GM23338 (cell line): ENCODE results near the gene CWC15. TPM values are rescaled to one million over a fixed set of nuclear protein-coding genes. Genes with fewer than 3 reads are reported as not detected.
"Not testable (repeated sequence)": the region's sequence is repeated elsewhere in the genome, so short reads cannot be mapped to it uniquely, and the experiment has no call there.

Source experiments
- ATAC-seq: fragments of 200-7000 bp; cut with Tn5 transposase; 3 replicates; pipeline ENCODE4 v1.9.1; 2020
- DNase-seq: peaks from one replicate; pipeline ENCODE4 v3.0.0-alpha.2; 2015; ENCODE audit warnings: low spot score
- H2AFZ ChIP-seq: fragments of 200-600 bp; sonication (generic); 2 replicates; pipeline ENCODE4 v1.8.0; 2016; ENCODE audit warnings: antibody characterized with exemption, mild to moderate bottlenecking, moderate library complexity
- H3F3A ChIP-seq: fragments of 200-600 bp; sonication (generic); replicated peaks from 2 replicates; pipeline ENCODE4 v1.8.0; 2017; ENCODE audit warnings: antibody characterized with exemption, mixed run types, low read depth
- H3K27ac ChIP-seq: fragments of 200-600 bp; sonication (generic); 2 replicates; pipeline ENCODE4 v1.6.1; 2016; ENCODE audit warnings: low read depth
- H3K27me3 ChIP-seq: fragments of 200-600 bp; sonication (generic); 2 replicates; pipeline ENCODE4 v1.8.0; 2016; ENCODE audit warnings: mild to moderate bottlenecking, mixed run types, moderate library complexity; ENCODE audit not compliant: insufficient read depth
- H3K36me3 ChIP-seq: fragments of 200-600 bp; sonication (generic); 2 replicates; pipeline ENCODE4 v1.8.0; 2016; ENCODE audit warnings: mild to moderate bottlenecking; ENCODE audit not compliant: insufficient read depth
- H3K4me1 ChIP-seq: fragments of 200-600 bp; sonication (generic); 2 replicates; pipeline ENCODE4 v1.8.0; 2016; ENCODE audit warnings: mild to moderate bottlenecking, moderate library complexity; ENCODE audit not compliant: insufficient read depth
- H3K4me2 ChIP-seq: fragments of 200-600 bp; sonication (generic); 2 replicates; pipeline ENCODE4 v1.7.1; 2017; ENCODE audit warnings: mixed run types
- H3K4me3 ChIP-seq: fragments of 200-600 bp; sonication (generic); 2 replicates; pipeline ENCODE4 v1.6.1; 2016; ENCODE audit warnings: mixed run types
- H3K79me2 ChIP-seq: fragments of 200-600 bp; sonication (generic); replicated peaks from 2 replicates; pipeline ENCODE4 v1.8.0; 2017; ENCODE audit warnings: mild to moderate bottlenecking; ENCODE audit not compliant: insufficient read depth
- H3K9me2 ChIP-seq: fragments of 200-600 bp; sonication (generic); 2 replicates; pipeline ENCODE4 v1.8.0; 2017; ENCODE audit not compliant: insufficient read depth
- H4K20me1 ChIP-seq: fragments of 200-600 bp; sonication (generic); replicated peaks from 2 replicates; pipeline ENCODE4 v1.8.0; 2017; ENCODE audit warnings: mild to moderate bottlenecking; ENCODE audit not compliant: insufficient read depth
- H3K27ac Mint-ChIP-seq: 2 replicates; pipeline ENCODE4 v1.8.0; 2020; ENCODE audit warnings: inconsistent platforms, mild to moderate bottlenecking, moderate library complexity, mixed read lengths
- H3K27me3 Mint-ChIP-seq: 3 replicates; pipeline ENCODE4 v1.8.0; 2022; ENCODE audit warnings: low read depth, mild to moderate bottlenecking, moderate library complexity, mixed read lengths, inconsistent platforms; ENCODE audit not compliant: insufficient read depth, poor library complexity
- H3K36me3 Mint-ChIP-seq: 3 replicates; pipeline ENCODE4 v1.8.0; 2021; ENCODE audit warnings: low read depth, mild to moderate bottlenecking, inconsistent platforms, moderate library complexity, mixed read lengths
- H3K4me1 Mint-ChIP-seq: 3 replicates; pipeline ENCODE4 v1.8.0; 2020; ENCODE audit warnings: mild to moderate bottlenecking, inconsistent platforms, mixed read lengths
- H3K4me3 Mint-ChIP-seq: 3 replicates; pipeline ENCODE4 v1.8.0; 2021; ENCODE audit warnings: moderate library complexity, mild to moderate bottlenecking, inconsistent platforms, mixed read lengths
- H3K9me3 Mint-ChIP-seq: 3 replicates; pipeline ENCODE4 v1.8.0; 2020; ENCODE audit warnings: moderate library complexity, mild to moderate bottlenecking, inconsistent platforms, mixed read lengths
- CREB1 ChIP-seq: fragments of 250-450 bp; sonication (Bioruptor Pico); IDR thresholded peaks from 2 replicates; pipeline ENCODE4 v1.5.0; 2020; ENCODE audit warnings: low read depth, mild to moderate bottlenecking, moderate library complexity
- CTCF ChIP-seq, 2 experiments: fragments of 200-600 bp in 1 of 2; sonication (generic) in 1 of 2; conservative IDR thresholded peaks; 2 replicates each; pipeline versions ENCODE4 v1.5.1 to v1.6.1; 2016 to 2017; ENCODE audit warnings: antibody characterized with exemption in 2 of 2, low read depth in 2 of 2, mild to moderate bottlenecking in 2 of 2, moderate library complexity in 1 of 2
- EZH2 ChIP-seq: fragments of 200-600 bp; sonication (generic); IDR thresholded peaks from one replicate; pipeline ENCODE4 v1.8.0; 2017; ENCODE audit warnings: antibody characterized with exemption, mild to moderate bottlenecking, low read depth; ENCODE audit not compliant: unreplicated experiment
- EZH2phosphoT487 ChIP-seq: fragments of 200-600 bp; sonication (generic); IDR thresholded peaks from one replicate; pipeline ENCODE4 v1.8.1; 2018; ENCODE audit warnings: antibody characterized with exemption; ENCODE audit not compliant: unreplicated experiment
- POLR2AphosphoS5 ChIP-seq: IDR thresholded peaks from 2 replicates; pipeline ENCODE4 v1.6.1; 2016; ENCODE audit warnings: antibody characterized with exemption, low read depth
- REST ChIP-seq: IDR thresholded peaks from one replicate; pipeline ENCODE4 v1.6.1; 2018; ENCODE audit warnings: antibody characterized with exemption; ENCODE audit not compliant: unreplicated experiment
- STAT1 ChIP-seq: IDR thresholded peaks from one replicate; pipeline ENCODE4 v1.6.1; 2016; ENCODE audit warnings: antibody characterized with exemption; ENCODE audit not compliant: unreplicated experiment
- ZNF114 ChIP-seq: fragments of 250-450 bp; sonication (Bioruptor Pico); IDR thresholded peaks from 2 replicates; pipeline ENCODE4 v1.5.0; 2020; ENCODE audit warnings: mild to moderate bottlenecking, moderate library complexity
- ZNF331 ChIP-seq: fragments of 250-450 bp; sonication (Bioruptor Pico); IDR thresholded peaks from 2 replicates; pipeline ENCODE4 v1.5.0; 2020; ENCODE audit warnings: low read depth, mild to moderate bottlenecking, moderate library complexity
- ZNF462 ChIP-seq: fragments of 250-450 bp; sonication (Bioruptor Pico); IDR thresholded peaks from 2 replicates; pipeline ENCODE4 v1.5.0; 2020; ENCODE audit warnings: mild to moderate bottlenecking, moderate library complexity
- polyA plus RNA-seq: library from polyadenylated mRNA; unstranded; fragments of >200 nt; fragmentation: Nextera tagmentation; extraction: Ambion mirVana; gene quantifications from 2 replicates; pipeline ENCODE4 v1.2.1, GENCODE V29; 2016
- total RNA-seq: library from RNA; depleted of rRNA; stranded (reverse); fragments of >200 nt; shearing (Covaris generic); gene quantifications from 2 replicates; pipeline ENCODE4 v1.2.3, GENCODE V29; 2014

The CWC15 gene
- total and polyA plus RNA-seq, 2 experiments from 2014 or later, result 31.9 to 168 TPM

DNA sequence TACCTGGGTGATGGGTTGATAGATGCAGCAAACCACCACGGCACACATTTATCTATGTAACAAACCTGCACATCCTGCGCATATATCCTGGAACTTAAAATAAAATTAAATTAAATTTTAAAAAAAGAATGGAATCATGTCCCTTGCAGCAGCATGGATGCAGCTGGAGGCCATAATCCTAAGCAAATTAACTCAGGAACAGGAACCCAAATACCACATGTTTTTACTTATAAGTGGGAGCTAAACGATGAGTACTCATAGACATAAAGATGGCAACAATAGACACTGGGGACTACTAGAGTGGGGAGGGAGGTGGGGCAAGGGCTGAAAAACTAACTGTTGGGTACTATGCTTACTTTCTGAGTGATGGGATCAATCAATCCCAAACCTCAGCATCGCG is 40.9 kb downstream of the CWC15 start (continued):
- TF ChIP-seq ZNF462, result no peak
- no peak for TF ChIP-seq ZNF114
- no peak for TF ChIP-seq POLR2AphosphoS5
- no peak for TF ChIP-seq REST
- no peak for TF ChIP-seq STAT1
- no peak for TF ChIP-seq CTCF (conservative IDR thresholded peaks at IDR 0.05; ENCODE audit: low read depth in 2 of 2)
- no peak for TF ChIP-seq ZNF331 (CRISPR knock-in tag)
- no peak for TF ChIP-seq EZH2phosphoT487
- no peak for TF ChIP-seq EZH2
- no peak for TF ChIP-seq CREB1

DNA sequence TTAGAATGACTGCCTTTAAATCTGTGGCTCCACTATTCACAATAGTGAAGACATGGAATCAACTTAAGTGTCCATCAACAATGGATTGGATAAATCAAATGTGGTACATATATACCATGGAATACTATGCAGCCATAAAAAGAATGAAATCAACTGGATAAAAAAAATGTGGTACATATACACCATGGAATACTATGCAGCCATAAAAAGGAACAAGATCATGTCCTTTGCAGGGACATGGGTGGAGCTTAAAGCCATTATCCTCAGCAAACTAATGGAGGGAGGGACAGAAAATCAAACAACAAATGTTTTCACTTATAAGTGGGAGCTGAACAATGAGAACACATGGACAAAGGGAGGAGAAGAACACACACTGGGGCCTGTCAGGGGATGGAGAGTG is 41.3 kb downstream of the CWC15 start:
- DNase-seq, H3K27ac ChIP-seq, H3K9me3 Mint-ChIP-seq, H3K27me3 Mint-ChIP-seq, H3K27ac Mint-ChIP-seq, H3F3A ChIP-seq, H3K4me3 ChIP-seq, H3K36me3 Mint-ChIP-seq, H4K20me1 ChIP-seq, H3K4me3 Mint-ChIP-seq, H3K27me3 ChIP-seq, H3K36me3 ChIP-seq, H3K79me2 ChIP-seq, H3K4me2 ChIP-seq, H3K9me2 ChIP-seq, ATAC-seq, H2AFZ ChIP-seq: not testable (repeated sequence)
- H3K4me1 Mint-ChIP-seq, result peaks cover 28% of the 10 kb centered on the region
- H3K4me1 ChIP-seq, result peaks cover 13% of the 10 kb centered on the region
